Purkinje cell (primary cell): Measurements from ENCODE around the gene UBXN2A. TPM values are rescaled to one million over a fixed set of nuclear protein-coding genes. Genes with fewer than 3 reads are reported as not detected.

Source experiments
- polyA plus RNA-seq: library from polyadenylated mRNA; unstranded; fragments of >200 nt; fragmentation: Nextera tagmentation; gene quantifications from 2 replicates; pipeline ENCODE4 v1.2.1, GENCODE V29; 2014

The UBXN2A gene, protein sequence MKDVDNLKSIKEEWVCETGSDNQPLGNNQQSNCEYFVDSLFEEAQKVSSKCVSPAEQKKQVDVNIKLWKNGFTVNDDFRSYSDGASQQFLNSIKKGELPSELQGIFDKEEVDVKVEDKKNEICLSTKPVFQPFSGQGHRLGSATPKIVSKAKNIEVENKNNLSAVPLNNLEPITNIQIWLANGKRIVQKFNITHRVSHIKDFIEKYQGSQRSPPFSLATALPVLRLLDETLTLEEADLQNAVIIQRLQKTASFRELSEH
- 2.8 TPM in 2 replicates for polyA plus RNA-seq

GRCh38 chr2:23939987-23940717, at the start of gene UBXN2A:
Gene UBXN2A, plus strand, starts transcription at chr2:23940463. Its CDS starts 17,852 bp downstream, at chr2:23958315.

GRCh38 chr2:23926750-23927571, 13.3 kb upstream of the UBXN2A start, which contains the start of gene ATAD2B:
Gene ATAD2B, minus strand, starts transcription at chr2:23927123. Its CDS starts 353 bp downstream, at chr2:23926770.

GRCh38 chr2:24009680-24010476, 69.6 kb downstream of the UBXN2A start, which contains the start of gene MFSD2B:
Gene MFSD2B, plus strand, starts transcription at chr2:24010085. Its CDS starts 12 bp downstream, at chr2:24010097.

GRCh38 chr2:24046930-24047702, 106.9 kb downstream of the UBXN2A start, which contains the start of gene WDCP:
Gene WDCP, minus strand, starts transcription at chr2:24047391. Its CDS starts 7,897 bp downstream, at chr2:24039494.

GRCh38 chr2:24049485-24050021, 109.3 kb downstream of the UBXN2A start, which contains the start of gene FKBP1B:
Gene FKBP1B, plus strand, starts transcription at chr2:24049741. Its CDS starts 109 bp downstream, at chr2:24049850.

Other genes starting within 250 kb of the UBXN2A start
- gene ATAD2B, start 13.3 kb upstream of the UBXN2A start, polyA plus RNA-seq: 4.3 and 6.7 TPM in 2 replicates
- gene MFSD2B, start 69.6 kb downstream of the UBXN2A start, polyA plus RNA-seq: not detected in 2 replicates
- gene WDCP, start 106.9 kb downstream of the UBXN2A start, polyA plus RNA-seq: 3.3 and 16.1 TPM in 2 replicates
- gene FKBP1B, start 109.3 kb downstream of the UBXN2A start, polyA plus RNA-seq: 4.2 and 15.0 TPM in 2 replicates
- 245 and 276 TPM in 2 replicates for gene SF3B6, start 135.9 kb downstream of the UBXN2A start, polyA plus RNA-seq
- gene TP53I3, start 144.4 kb downstream of the UBXN2A start, polyA plus RNA-seq: 0.24 and 1.3 TPM in 2 replicates
- 0.43 TPM in 1 of 2 replicates, not detected in the other for gene PFN4, start 182.9 kb downstream of the UBXN2A start, polyA plus RNA-seq
- gene FAM228B, start 183.0 kb downstream of the UBXN2A start, polyA plus RNA-seq: 26.9 and 31.4 TPM in 2 replicates
- gene FAM228A, start 234.6 kb downstream of the UBXN2A start, polyA plus RNA-seq: 2.0 and 2.6 TPM in 2 replicates